HepG2 (cell line): Measurements from ENCODE around the gene TUBA4B. TPM values are rescaled to one million over a fixed set of nuclear protein-coding genes. Genes with fewer than 3 reads are reported as not detected.
A peak's percentile ranks its signal among the peaks of the same experiment; 100 is the strongest.

Experiments
- CCDC6 ChIP-seq: sonication (generic); formaldehyde crosslinking; IDR thresholded peaks from 2 replicates; pipeline ENCODE4 v1.8.1; 2022; ENCODE audit warnings: mild to moderate bottlenecking, missing genetic modification reagents, moderate library complexity
- CEBPG ChIP-seq: IDR thresholded peaks from 2 replicates; pipeline ENCODE4 v1.6.1; 2016
- FOSL2 ChIP-seq: sonication (generic); formaldehyde crosslinking; IDR thresholded peaks from 2 replicates; pipeline ENCODE4 v1.4.0; 2020; ENCODE audit warnings: missing genetic modification reagents
- HES4 ChIP-seq: sonication (generic); formaldehyde crosslinking; IDR thresholded peaks from 2 replicates; pipeline ENCODE4 v1.9.0; 2021; ENCODE audit warnings: mild to moderate bottlenecking, missing genetic modification reagents, borderline replicate concordance
- IKZF1 ChIP-seq: fragments of 450-650 bp; IDR thresholded peaks from 2 replicates; pipeline ENCODE4 v1.7.1; 2016
- JARID2 ChIP-seq: sonication (generic); formaldehyde crosslinking; IDR thresholded peaks from 2 replicates; pipeline ENCODE4 v1.8.1; 2023; ENCODE audit warnings: missing genetic modification reagents, inconsistent platforms; ENCODE audit not compliant: insufficient replicate concordance
- KLF13 ChIP-seq: sonication (generic); formaldehyde crosslinking; IDR thresholded peaks from 2 replicates; pipeline ENCODE4 v1.4.0; 2020; ENCODE audit warnings: mild to moderate bottlenecking, missing genetic modification reagents
- MED13 ChIP-seq: sonication (generic); formaldehyde crosslinking; IDR thresholded peaks from 2 replicates; pipeline ENCODE4 v1.5.0; 2020; ENCODE audit warnings: missing genetic modification reagents
- PAWR ChIP-seq: sonication (generic); formaldehyde crosslinking; IDR thresholded peaks from 2 replicates; pipeline ENCODE4 v1.4.0; 2020; ENCODE audit warnings: missing genetic modification reagents, mild to moderate bottlenecking, borderline replicate concordance
- SOX13 ChIP-seq, 3 experiments: fragments of 450-650 bp in 1 of 3; sonication (generic) in 1 of 3; formaldehyde crosslinking in 1 of 3; IDR thresholded peaks in 2 of 3; conservative IDR thresholded peaks in 1 of 3; 2 replicates each; pipeline versions ENCODE4 v1.5.0 to v1.6.1; 2016 to 2020; ENCODE audit warnings: antibody characterized with exemption in 1 of 3, mild to moderate bottlenecking in 1 of 3, missing compliant biosample characterization in 1 of 3, missing genetic modification reagents in 1 of 3, moderate library complexity in 1 of 3
- TARDBP ChIP-seq: sonication (generic); formaldehyde crosslinking; IDR thresholded peaks from 2 replicates; pipeline ENCODE4 v1.8.0; 2022; ENCODE audit warnings: mild to moderate bottlenecking, missing genetic modification reagents
- ZNF143 ChIP-seq: sonication (generic); formaldehyde crosslinking; IDR thresholded peaks from 2 replicates; pipeline ENCODE4 v1.4.0; 2020; ENCODE audit warnings: missing genetic modification reagents
- ZNF296 ChIP-seq: sonication (generic); formaldehyde crosslinking; conservative IDR thresholded peaks from 2 replicates; pipeline ENCODE4 v1.5.0; 2020; ENCODE audit warnings: mild to moderate bottlenecking, missing genetic modification reagents
- ZNF496 ChIP-seq: sonication (generic); formaldehyde crosslinking; IDR thresholded peaks from 2 replicates; pipeline ENCODE4 v1.8.1; 2023; ENCODE audit warnings: mild to moderate bottlenecking, moderate library complexity, missing genetic modification reagents; ENCODE audit not compliant: insufficient replicate concordance
- ZNF530 ChIP-seq: sonication (generic); formaldehyde crosslinking; IDR thresholded peaks from 2 replicates; pipeline ENCODE4 v1.5.0; 2020; ENCODE audit warnings: low read depth, mild to moderate bottlenecking, missing genetic modification reagents
- ZNF549 ChIP-seq: sonication (generic); formaldehyde crosslinking; IDR thresholded peaks from 2 replicates; pipeline ENCODE4 v1.5.0; 2020; ENCODE audit warnings: missing genetic modification reagents
- ZNF713 ChIP-seq: sonication (generic); formaldehyde crosslinking; IDR thresholded peaks from 2 replicates; pipeline ENCODE4 v1.4.0; 2020; ENCODE audit warnings: mild to moderate bottlenecking, missing genetic modification reagents
- ZNF724P ChIP-seq: sonication (generic); formaldehyde crosslinking; IDR thresholded peaks from 2 replicates; pipeline ENCODE4 v1.8.0; 2022; ENCODE audit warnings: missing genetic modification reagents, borderline replicate concordance
- ZNF781 ChIP-seq: sonication (generic); formaldehyde crosslinking; IDR thresholded peaks from 2 replicates; pipeline ENCODE4 v1.5.1; 2020; ENCODE audit warnings: borderline replicate concordance, mild to moderate bottlenecking, missing genetic modification reagents; ENCODE audit errors: not compliant biosample characterization
- ZSCAN21 ChIP-seq: sonication (generic); formaldehyde crosslinking; IDR thresholded peaks from 2 replicates; pipeline ENCODE4 v1.8.0; 2022; ENCODE audit warnings: mild to moderate bottlenecking, missing genetic modification reagents, moderate library complexity, borderline replicate concordance
- polyA plus RNA-seq, 8 experiments: library from polyadenylated mRNA; depleted of rRNA in 3 of 8; stranded (reverse) in 7 of 8; unstranded in 1 of 8; fragments of >200 nt; fragmentation: Illumina TruSeq in 4 of 8; extraction: Trizol in 4 of 8; gene quantifications; 2 replicates each; pipeline versions ENCODE4 v1.2.1 to v1.2.3, GENCODE V29; 2011 to 2016; ENCODE audit warnings: low read depth in 4 of 8, missing spikeins in 1 of 8, mixed read lengths in 1 of 8; ENCODE audit not compliant: insufficient read depth in 1 of 8
- total RNA-seq, 5 experiments: library from RNA; depleted of rRNA; stranded (reverse); fragments of >200 nt; fragmentation: Illumina TruSeq; extraction: Trizol; gene quantifications; 2 replicates each; pipeline ENCODE4 v1.2.3, GENCODE V29; 2016; ENCODE audit warnings: low read depth in 1 of 5
- TF ChIP-seq, protein P1 (sequence below): IDR thresholded peaks from 2 replicates; pipeline ENCODE4 v1.6.1; 2016
- TF ChIP-seq, protein P2 (sequence below): sonication (generic); formaldehyde crosslinking; IDR thresholded peaks from 2 replicates; pipeline ENCODE4 v1.4.0; 2020; ENCODE audit warnings: missing genetic modification reagents
- TF ChIP-seq, protein P3 (sequence below): IDR thresholded peaks from 2 replicates; pipeline ENCODE4 v1.6.1; 2016; ENCODE audit warnings: control low read depth
- TF ChIP-seq, protein P4 (sequence below): sonication (generic); formaldehyde crosslinking; IDR thresholded peaks from 2 replicates; pipeline ENCODE4 v1.4.0; 2020; ENCODE audit warnings: mild to moderate bottlenecking, missing genetic modification reagents
- TF ChIP-seq, protein P5 (sequence below): sonication (generic); formaldehyde crosslinking; IDR thresholded peaks from 2 replicates; pipeline ENCODE4 v1.5.1; 2020; ENCODE audit warnings: mild to moderate bottlenecking, missing genetic modification reagents, borderline replicate concordance

TUBA4B gene
- total and polyA plus RNA-seq, 2 of the 13 experiments (the other 11 are each of a cell fraction or from before 2014, with no cell fraction given): 0.18 to 0.22 TPM

DNA sequence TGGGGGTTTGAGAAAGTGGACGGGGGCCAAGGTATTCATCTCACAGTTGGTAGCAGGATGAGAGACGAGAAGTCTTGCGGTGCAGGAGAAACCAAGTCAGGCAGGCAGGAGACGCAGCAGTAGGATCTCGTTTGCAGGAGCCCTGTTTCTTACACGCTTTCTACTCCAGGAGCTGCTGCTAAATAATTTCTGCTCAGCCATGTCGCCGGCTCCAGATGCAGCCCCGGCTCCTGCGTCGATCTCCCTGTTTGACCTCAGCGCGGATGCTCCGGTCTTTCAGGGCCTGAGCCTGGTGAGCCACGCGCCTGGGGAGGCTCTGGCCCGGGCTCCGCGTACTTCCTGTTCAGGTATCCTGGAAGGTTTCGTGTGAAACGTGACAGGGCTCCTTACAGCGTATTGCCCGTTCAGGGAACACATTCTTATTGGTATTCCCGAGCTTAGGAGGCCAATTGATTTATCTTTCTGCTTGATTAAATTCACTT, 22.9 kb upstream of the TUBA4B start (continued):
- TF ChIP-seq, protein P1, sequence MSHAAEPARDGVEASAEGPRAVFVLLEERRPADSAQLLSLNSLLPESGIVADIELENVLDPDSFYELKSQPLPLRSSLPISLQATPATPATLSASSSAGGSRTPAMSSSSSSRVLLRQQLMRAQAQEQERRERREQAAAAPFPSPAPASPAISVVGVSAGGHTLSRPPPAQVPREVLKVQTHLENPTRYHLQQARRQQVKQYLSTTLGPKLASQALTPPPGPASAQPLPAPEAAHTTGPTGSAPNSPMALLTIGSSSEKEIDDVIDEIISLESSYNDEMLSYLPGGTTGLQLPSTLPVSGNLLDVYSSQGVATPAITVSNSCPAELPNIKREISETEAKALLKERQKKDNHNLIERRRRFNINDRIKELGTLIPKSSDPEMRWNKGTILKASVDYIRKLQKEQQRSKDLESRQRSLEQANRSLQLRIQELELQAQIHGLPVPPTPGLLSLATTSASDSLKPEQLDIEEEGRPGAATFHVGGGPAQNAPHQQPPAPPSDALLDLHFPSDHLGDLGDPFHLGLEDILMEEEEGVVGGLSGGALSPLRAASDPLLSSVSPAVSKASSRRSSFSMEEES: 0 out of 2 replicates have a peak, but pooled peaks have one; percentile 23
- TF ChIP-seq IKZF1: no peak
- TF ChIP-seq, protein P2, sequence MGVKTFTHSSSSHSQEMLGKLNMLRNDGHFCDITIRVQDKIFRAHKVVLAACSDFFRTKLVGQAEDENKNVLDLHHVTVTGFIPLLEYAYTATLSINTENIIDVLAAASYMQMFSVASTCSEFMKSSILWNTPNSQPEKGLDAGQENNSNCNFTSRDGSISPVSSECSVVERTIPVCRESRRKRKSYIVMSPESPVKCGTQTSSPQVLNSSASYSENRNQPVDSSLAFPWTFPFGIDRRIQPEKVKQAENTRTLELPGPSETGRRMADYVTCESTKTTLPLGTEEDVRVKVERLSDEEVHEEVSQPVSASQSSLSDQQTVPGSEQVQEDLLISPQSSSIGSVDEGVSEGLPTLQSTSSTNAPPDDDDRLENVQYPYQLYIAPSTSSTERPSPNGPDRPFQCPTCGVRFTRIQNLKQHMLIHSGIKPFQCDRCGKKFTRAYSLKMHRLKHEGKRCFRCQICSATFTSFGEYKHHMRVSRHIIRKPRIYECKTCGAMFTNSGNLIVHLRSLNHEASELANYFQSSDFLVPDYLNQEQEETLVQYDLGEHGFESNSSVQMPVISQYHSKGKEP (CRISPR knock-in tag): no peak
- no peak for TF ChIP-seq SOX13 (IDR thresholded peaks at IDR 0.05)
- TF ChIP-seq SOX13 (CRISPR knock-in tag; conservative IDR thresholded peaks at IDR 0.05 in 1 of 2, IDR thresholded peaks at IDR 0.05 in 1 of 2): 0 out of 4 replicates have a peak, but pooled peaks of 1 of the 2 experiments have one; percentile 6
- no peak for TF ChIP-seq JARID2 (CRISPR knock-in tag)
- no peak for TF ChIP-seq ZNF496 (CRISPR knock-in tag)
- peak; percentile 59 for TF ChIP-seq CCDC6
- TF ChIP-seq FOSL2 (CRISPR knock-in tag): no peak
- TF ChIP-seq ZNF781: peak; percentile 80
- TF ChIP-seq PAWR (CRISPR knock-in tag): no peak
- 0 out of 2 replicates have a peak, but pooled peaks have one; percentile 26 for TF ChIP-seq ZNF724P
- TF ChIP-seq, protein P3, sequence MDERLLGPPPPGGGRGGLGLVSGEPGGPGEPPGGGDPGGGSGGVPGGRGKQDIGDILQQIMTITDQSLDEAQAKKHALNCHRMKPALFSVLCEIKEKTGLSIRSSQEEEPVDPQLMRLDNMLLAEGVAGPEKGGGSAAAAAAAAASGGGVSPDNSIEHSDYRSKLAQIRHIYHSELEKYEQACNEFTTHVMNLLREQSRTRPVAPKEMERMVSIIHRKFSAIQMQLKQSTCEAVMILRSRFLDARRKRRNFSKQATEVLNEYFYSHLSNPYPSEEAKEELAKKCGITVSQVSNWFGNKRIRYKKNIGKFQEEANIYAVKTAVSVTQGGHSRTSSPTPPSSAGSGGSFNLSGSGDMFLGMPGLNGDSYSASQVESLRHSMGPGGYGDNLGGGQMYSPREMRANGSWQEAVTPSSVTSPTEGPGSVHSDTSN (CRISPR knock-in tag): no peak
- TF ChIP-seq ZNF549: no peak
- no peak for TF ChIP-seq ZNF713 (CRISPR knock-in tag)
- TF ChIP-seq HES4 (CRISPR knock-in tag): no peak
- peak; percentile 13; the same call in 1 of the 2 replicates for TF ChIP-seq TARDBP (CRISPR knock-in tag)
- TF ChIP-seq, protein P4, sequence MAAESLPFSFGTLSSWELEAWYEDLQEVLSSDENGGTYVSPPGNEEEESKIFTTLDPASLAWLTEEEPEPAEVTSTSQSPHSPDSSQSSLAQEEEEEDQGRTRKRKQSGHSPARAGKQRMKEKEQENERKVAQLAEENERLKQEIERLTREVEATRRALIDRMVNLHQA (CRISPR knock-in tag): 0 out of 2 replicates have a peak, but pooled peaks have one; percentile 67
- TF ChIP-seq ZNF530: no peak
- no peak for TF ChIP-seq ZSCAN21 (CRISPR knock-in tag)
- 0 out of 2 replicates have a peak, but pooled peaks have one; percentile 37 for TF ChIP-seq KLF13 (CRISPR knock-in tag)
- no peak for TF ChIP-seq ZNF143
- TF ChIP-seq ZNF296 (CRISPR knock-in tag): 0 out of 2 replicates have a peak, but pooled peaks have one; percentile 65
- TF ChIP-seq, protein P5, sequence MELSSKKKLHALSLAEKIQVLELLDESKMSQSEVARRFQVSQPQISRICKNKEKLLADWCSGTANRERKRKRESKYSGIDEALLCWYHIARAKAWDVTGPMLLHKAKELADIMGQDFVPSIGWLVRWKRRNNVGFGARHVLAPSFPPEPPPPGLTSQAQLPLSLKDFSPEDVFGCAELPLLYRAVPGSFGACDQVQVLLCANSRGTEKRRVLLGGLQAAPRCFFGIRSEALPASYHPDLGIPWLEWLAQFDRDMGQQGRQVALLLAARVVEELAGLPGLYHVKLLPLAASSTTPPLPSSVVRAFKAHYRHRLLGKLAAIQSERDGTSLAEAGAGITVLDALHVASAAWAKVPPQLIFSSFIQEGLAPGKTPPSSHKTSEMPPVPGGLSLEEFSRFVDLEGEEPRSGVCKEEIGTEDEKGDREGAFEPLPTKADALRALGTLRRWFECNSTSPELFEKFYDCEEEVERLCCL (CRISPR knock-in tag): no peak
- TF ChIP-seq CEBPG (CRISPR knock-in tag): 0 out of 2 replicates have a peak, but pooled peaks have one; percentile 12
- TF ChIP-seq MED13 (CRISPR knock-in tag): no peak
